ENCODE results near the gene NBEA. TPM values are rescaled to one million over a fixed set of nuclear protein-coding genes. Genes with fewer than 3 reads are reported as not detected.

Gene NBEA
- total RNA-seq = 1.3 and 1.5 TPM in 2 replicates

GRCh38 chr13:34941835-34942731 lies at the start of gene NBEA:
Gene NBEA (plus strand): TSS chr13:34942270. CDS start chr13:34942821, 551 bp downstream.

GRCh38 chr13:35475960-35476943 lies 534.2 kb downstream of the NBEA start, which contains the start of gene MAB21L1:
Gene MAB21L1 (minus strand): TSS chr13:35476689. CDS start chr13:35476138, 551 bp downstream.

All from cardiac atrium fibroblast (primary cell).